ENCODE results near the gene TNFRSF14.

TNFRSF14 gene

DNA sequence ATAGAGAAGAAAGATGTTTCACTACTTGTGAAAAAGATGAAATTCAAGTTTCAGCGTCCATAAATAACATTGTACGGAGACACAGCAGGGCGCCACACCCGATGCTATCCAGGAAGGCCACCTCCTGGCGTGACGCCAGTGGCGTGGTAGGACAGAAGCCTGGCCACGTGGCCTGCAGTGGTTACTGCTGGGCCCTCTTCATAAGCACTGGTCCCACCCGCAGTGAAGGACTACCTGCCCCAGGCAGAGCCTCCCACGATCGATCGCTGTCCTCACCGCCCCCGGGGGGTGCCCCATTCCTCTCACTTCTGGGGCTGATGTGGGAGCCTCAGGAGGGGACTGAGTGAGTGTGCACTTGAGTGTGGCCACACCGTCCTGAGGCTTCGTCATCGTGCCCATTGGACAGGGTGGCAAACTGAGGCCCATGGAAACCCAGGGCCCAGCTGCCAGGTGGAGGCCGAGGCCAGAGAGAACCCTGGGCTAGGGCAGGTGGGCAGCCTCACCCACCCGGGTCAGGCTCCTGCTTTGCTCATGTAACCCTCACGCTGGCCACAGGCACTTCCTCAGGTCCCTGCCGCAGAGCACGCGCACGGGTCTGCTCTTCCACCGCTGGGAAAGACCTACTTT lies 14.4 kb upstream of the TNFRSF14 start:
- TF ChIP-seq, protein P1, sequence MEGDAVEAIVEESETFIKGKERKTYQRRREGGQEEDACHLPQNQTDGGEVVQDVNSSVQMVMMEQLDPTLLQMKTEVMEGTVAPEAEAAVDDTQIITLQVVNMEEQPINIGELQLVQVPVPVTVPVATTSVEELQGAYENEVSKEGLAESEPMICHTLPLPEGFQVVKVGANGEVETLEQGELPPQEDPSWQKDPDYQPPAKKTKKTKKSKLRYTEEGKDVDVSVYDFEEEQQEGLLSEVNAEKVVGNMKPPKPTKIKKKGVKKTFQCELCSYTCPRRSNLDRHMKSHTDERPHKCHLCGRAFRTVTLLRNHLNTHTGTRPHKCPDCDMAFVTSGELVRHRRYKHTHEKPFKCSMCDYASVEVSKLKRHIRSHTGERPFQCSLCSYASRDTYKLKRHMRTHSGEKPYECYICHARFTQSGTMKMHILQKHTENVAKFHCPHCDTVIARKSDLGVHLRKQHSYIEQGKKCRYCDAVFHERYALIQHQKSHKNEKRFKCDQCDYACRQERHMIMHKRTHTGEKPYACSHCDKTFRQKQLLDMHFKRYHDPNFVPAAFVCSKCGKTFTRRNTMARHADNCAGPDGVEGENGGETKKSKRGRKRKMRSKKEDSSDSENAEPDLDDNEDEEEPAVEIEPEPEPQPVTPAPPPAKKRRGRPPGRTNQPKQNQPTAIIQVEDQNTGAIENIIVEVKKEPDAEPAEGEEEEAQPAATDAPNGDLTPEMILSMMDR (IDR thresholded peaks at IDR 0.05; ENCODE audit: low read depth, low read length, missing control alignments): no peak
- no peak overlapping the region for H3K4me3 ChIP-seq (ENCODE audit: low read depth, low read length)
- in situ Hi-C loops (cut with HindIII; ENCODE audit: low sequenced_read_pairs): no loop called here
- no peak for DNase-seq (ENCODE audit: low read depth)

DNA sequence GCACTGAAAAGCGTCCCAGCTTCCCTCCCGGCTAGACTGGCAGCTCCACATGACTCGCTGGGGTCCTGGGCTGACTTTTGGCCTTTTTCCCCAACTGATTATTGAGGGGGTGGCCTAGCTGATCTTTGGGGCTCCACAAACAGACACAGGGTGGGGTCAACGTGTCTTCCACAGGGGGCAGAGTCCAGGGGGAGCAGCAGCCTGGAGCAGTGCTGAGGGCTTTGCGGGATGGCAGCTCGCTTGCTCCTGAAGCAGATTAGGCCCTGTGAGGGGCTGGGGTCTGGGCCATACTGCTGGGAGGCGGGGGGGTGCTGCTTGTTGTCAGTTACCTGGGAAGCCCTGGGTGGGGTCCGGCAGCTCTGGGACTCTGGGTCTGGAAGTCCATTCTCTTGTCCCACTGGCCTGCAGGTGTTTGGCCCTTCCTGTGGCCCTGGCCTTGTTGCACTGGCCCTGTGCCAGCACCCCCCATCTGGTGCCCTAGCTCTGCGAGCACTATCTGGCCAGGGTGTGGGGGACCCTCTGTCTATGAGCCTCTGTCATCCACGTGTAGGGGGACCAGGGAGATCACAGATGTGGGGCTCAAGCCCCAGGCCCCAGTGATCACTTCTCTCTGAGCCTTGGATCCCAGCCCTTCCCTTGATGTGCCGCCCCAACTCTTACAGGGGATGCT lies 13.8 kb upstream of the TNFRSF14 start:
- in situ Hi-C loops (cut with HindIII; ENCODE audit: low sequenced_read_pairs): no loop called here
- TF ChIP-seq, protein P1 (IDR thresholded peaks at IDR 0.05; ENCODE audit: low read depth, low read length, missing control alignments): no peak
- H3K4me3 ChIP-seq (ENCODE audit: low read depth, low read length): no peak overlapping the region
- no peak for DNase-seq (ENCODE audit: low read depth)

DNA sequence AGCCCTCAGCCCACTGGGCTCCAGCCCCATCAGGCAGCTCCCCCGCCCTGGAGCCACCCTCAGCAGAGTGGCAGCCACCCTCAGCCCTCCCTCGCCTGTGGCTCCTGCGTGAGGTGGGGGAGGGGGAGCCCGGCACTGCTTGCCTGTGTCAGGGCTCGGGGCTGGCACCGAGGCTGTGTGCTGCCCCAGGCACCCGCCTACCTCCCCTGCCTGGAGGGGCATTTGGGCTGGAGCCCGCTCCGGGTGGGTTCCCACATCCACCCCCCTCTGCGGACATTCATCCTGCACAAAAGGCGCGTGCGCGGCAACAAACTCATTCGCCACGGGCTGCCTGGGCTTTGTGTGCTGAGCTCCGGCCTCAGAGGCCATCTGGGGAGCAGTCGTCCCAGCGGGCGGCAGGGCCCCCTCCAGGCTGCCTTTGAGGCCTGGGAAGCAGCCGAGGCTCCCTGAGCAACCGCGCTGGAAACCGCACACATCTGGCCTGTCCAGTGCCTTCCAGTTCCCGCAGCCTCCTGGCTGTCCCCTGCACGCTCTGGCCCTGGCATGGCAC lies 12.6 kb upstream of the TNFRSF14 start:
- no peak for DNase-seq (ENCODE audit: low read depth)
- H3K4me3 ChIP-seq (ENCODE audit: low read depth, low read length): no peak overlapping the region
- TF ChIP-seq, protein P1 (IDR thresholded peaks at IDR 0.05; ENCODE audit: low read depth, low read length, missing control alignments): no peak
- in situ Hi-C loops (cut with HindIII; ENCODE audit: low sequenced_read_pairs): no loop called here

DNA sequence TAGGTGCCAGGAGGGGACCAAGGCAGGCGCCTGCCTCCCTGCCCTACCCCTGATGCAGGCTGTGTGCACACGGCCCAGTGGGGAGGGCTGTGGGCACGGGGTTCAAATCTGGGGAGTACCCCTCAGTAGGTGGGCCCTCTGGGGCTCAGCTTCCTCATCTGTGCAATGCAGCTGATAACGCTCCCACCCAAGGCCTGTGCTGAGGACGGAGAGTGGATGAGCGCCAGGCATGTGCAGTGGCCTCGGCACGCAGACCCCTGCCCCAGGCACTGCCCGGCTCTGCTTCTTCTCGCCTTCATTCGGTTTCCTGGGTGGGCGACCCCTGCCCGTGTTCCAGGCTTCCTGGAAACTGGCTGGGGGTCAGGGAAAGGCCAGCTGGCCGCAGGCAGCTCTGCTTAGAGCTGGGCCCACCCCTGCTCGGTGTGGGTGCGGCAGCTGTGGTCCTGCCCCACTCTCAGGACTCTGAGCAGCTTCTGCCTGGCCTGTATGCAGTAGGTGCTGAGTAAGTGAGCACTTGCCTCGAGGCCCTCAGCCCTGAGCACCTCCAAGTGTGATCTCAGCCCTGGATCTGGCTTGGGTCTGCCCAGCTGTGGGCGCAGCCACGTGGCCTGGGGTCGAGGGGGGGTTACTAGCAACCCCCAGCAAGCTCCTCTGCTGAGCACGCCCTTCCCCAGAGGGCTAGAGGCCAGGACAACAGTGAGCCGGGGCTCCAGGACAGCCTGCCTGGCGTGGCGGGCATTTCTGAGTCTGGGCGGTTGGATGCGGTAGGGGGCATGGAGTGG lies 11.9 kb upstream of the TNFRSF14 start:
- in situ Hi-C loops (cut with HindIII; ENCODE audit: low sequenced_read_pairs): no loop called here
- TF ChIP-seq, protein P1 (IDR thresholded peaks at IDR 0.05; ENCODE audit: low read depth, low read length, missing control alignments): no peak
- no peak for DNase-seq (ENCODE audit: low read depth)
- no peak overlapping the region for H3K4me3 ChIP-seq (ENCODE audit: low read depth, low read length)

DNA sequence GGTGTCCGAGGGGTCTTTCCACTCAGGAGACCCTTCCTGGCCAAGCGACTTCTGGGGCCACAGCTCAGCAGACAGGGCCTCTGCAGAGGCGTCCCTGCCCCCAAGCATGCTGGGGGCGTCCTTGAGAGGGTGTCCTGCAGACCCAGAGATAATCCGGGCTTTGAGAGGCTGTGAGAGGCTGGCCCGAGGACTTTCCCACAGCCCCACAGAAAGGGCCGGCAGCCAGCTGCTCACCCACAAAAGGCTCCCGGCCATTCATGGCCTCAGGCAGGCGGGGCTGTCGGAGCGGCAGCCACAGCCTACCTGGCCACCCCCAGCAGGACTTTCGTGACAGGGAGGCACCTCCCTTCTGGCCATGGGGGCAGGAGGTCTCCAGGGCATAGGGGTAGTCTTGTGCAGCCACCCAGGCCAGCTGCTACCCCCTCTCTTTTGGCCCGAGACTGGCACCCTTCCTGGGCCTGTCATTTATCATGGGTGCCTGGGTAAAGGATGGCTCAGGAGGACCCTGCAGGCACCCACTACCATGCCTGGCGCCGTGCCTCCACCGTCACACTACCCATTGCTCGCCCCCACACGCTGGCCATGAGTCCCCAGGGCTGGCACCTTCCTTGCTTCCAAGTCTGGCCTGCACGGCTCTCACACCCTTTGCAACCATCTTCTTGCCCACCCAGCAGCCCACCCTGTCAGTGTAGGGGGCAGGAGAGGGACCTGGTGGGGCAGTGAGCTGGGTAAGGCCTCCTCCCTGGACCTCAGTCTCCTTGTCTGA lies 11.1 kb upstream of the TNFRSF14 start:
- no peak for DNase-seq (ENCODE audit: low read depth)
- no peak overlapping the region for H3K4me3 ChIP-seq (ENCODE audit: low read depth, low read length)
- in situ Hi-C loops (cut with HindIII; ENCODE audit: low sequenced_read_pairs): no loop called here
- TF ChIP-seq, protein P1 (IDR thresholded peaks at IDR 0.05; ENCODE audit: low read depth, low read length, missing control alignments): no peak

Data from astrocyte of the cerebellum (primary cell).